Activated CD4-positive, alpha-beta T cell treated with anti-CD3 and anti-CD28 coated beads, Interleukin-2, Interleukin-4, amounts not matched to agents 100 ng/mL and 50 ng/mL, durations not matched to agents 16 hours and 8 hours (primary cell): ENCODE data around the gene SDE2.
"Not testable (repeated sequence)": the region's sequence is repeated elsewhere in the genome, so short reads cannot be mapped to it uniquely, and the experiment has no call there.

Experiments
- DNase-seq: peaks from one replicate; pipeline ENCODE4 v3.0.0-alpha.2; 2020; ENCODE audit warnings: low spot score

The SDE2 gene

GRCh38 chr1:225999227-225999911, at the start of gene SDE2:
Gene SDE2, minus strand, starts transcription at chr1:225999343. Its CDS starts 31 bp downstream, at chr1:225999312.
- DNase-seq, result peak; percentile 99

GRCh38 chr1:226048886-226049285, 49.7 kb upstream of the SDE2 start:
- DNase-seq, result no peak

- DNase-seq, result no peak
Observed at GRCh38 chr1:226047495-226047894, 48.4 kb upstream of the SDE2 start.

- no peak for DNase-seq
Observed at GRCh38 chr1:226046240-226046639, 47.1 kb upstream of the SDE2 start.

- no peak for DNase-seq
Observed at GRCh38 chr1:226044514-226045101, 45.5 kb upstream of the SDE2 start.

- no peak for DNase-seq
Observed at GRCh38 chr1:226041419-226041818, 42.3 kb upstream of the SDE2 start.

- DNase-seq, result no peak
Observed at GRCh38 chr1:226038661-226039060, 39.5 kb upstream of the SDE2 start.

- no peak for DNase-seq
Observed at GRCh38 chr1:226035915-226036314, 36.8 kb upstream of the SDE2 start.

- DNase-seq, result no peak
Observed at GRCh38 chr1:226034482-226034881, 35.3 kb upstream of the SDE2 start.

- no peak for DNase-seq
Observed at GRCh38 chr1:226033991-226034390, 34.8 kb upstream of the SDE2 start.

- no peak for DNase-seq
Observed at GRCh38 chr1:226033582-226033981, 34.4 kb upstream of the SDE2 start.

- no peak for DNase-seq
Observed at GRCh38 chr1:226029568-226030225, 30.6 kb upstream of the SDE2 start.

- no peak for DNase-seq
Observed at GRCh38 chr1:226029093-226029496, 30.0 kb upstream of the SDE2 start.

- no peak for DNase-seq
Observed at GRCh38 chr1:226027538-226028217, 28.5 kb upstream of the SDE2 start.

GRCh38 chr1:226026833-226027232, 27.7 kb upstream of the SDE2 start:
- no peak for DNase-seq

GRCh38 chr1:226023735-226024134, 24.6 kb upstream of the SDE2 start:
- no peak for DNase-seq

- no peak for DNase-seq
Observed at GRCh38 chr1:226021801-226022200, 22.7 kb upstream of the SDE2 start.

GRCh38 chr1:226021401-226021800, 22.3 kb upstream of the SDE2 start:
- DNase-seq, result no peak

GRCh38 chr1:226019572-226019971, 20.4 kb upstream of the SDE2 start:
- no peak for DNase-seq

GRCh38 chr1:226017070-226017469, 17.9 kb upstream of the SDE2 start:
- no peak for DNase-seq

- DNase-seq, result no peak
Observed at GRCh38 chr1:226009650-226010044, 10.5 kb upstream of the SDE2 start.

GRCh38 chr1:226007126-226007892, 8.2 kb upstream of the SDE2 start:
- DNase-seq, result not testable (repeated sequence)
